TTC549 (cell line): ENCODE data around the gene LFNG.
"Not testable (repeated sequence)": the region's sequence is repeated elsewhere in the genome, so short reads cannot be mapped to it uniquely, and the experiment has no call there.

ENCODE experiments used
- FAIRE-seq: peaks from 2 replicates; lab custom pipeline; 2012; peaks lifted over from hg19 to GRCh38; lab: Jason Lieb, UNC

The LFNG gene

DNA sequence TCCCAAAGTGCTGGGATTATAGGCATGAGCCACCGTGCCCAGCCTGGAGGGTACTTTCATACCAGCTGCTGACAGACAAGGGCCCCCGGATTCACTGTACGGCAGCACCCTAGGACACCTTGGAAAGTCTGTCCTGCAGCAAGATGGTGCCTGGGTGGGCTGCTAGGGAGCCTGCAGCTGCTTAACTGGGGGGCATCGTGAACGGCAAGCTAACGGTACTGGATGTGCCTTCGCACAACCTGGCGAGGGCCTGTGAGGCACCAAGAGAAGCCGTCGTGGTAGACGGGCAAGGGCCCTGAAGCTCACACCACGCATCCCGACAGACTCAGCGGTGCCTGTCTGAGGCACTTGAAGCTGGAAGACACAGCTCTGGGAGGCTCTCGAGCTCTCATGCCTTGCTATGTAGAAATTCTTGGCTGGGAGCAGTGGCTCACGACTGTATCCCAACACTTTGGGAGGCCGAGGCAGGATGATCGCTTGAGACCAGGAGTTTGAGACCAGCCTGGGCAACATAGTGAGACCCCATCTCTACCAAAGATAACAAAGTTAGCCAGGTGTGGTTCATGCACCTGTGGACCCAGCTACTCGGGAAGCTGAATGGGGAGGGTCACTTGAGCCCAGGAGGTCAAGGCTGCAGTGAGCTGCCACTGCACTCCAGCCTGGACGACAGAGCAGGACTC is 26.3 kb downstream of the LFNG start:
- no peak for FAIRE-seq

DNA sequence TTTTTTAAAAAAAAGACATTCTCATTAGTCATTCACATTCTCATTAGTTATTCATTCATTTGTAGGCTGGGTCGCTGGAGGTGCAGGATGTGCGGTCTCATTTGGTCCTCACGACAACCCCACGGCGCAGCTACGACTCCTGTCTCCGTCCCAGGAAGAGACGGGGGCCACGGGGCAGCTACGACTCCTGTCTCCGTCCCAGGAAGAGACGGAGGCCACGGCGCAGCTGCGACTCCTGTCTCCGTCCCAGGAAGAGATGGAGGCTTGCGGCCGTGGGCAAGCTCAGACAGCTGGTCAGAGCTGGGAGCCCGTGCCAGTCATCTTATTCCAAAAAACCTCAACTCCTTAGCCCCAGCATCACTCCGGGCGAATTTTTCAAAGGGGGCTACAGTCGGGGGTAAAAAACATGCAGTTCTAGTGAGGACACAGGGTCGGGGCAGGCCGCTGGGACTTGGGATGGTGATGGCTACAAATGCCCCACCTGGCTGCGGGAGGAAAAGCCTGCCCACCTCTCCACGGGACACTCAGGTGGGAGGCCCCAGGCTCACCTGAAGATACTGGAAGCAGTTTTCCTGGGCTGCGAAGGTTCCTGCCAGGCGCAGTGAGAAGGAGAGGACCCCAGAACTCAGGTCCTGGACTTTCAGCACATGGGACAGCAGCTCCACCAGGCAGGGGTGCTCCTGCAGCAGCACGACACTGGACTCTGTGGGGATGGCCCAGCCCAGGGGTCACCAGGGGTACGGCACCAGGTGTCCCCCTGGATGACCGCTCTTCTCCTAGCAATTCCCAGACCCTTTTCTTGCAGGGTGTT is 27.4 kb downstream of the LFNG start:
- FAIRE-seq = no peak

DNA sequence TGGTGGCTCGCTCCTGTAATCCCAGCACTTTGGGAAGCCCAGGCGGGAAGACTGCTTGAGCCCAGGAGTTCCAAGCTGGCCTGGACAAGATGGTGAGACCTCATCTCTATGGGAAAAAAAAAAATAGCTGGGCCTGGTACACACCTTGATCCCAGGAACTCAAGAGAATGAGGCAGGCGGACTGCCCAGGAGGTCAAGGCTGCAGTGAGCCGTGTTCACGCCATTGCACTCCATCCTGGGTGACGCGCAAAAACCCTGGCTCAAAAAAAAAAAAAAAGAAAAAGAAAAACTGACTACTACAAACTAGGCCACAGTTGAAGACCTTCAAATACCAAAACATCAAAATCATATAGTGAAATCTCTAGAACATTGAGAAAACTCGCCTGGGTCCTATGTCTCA is 31.8 kb downstream of the LFNG start:
- FAIRE-seq = no peak

DNA sequence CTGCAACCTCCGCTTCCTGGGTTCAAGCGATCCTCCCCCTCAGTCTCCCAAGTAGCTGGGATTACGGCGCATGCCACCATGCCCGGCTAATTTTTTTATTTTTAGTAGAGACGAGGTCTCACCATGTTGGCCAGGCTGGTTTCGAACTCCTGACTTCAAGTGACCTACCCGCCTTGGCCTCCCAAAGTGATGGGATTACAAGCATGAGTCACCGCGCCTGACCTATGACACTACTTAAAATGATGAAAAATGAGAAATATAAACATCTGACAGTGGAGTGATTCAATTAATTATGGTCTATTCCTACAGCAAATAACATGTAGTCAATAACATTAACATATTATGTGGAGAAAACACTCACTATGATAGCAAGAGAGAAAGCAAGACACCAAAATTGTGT is 33.5 kb downstream of the LFNG start:
- no peak for FAIRE-seq

DNA sequence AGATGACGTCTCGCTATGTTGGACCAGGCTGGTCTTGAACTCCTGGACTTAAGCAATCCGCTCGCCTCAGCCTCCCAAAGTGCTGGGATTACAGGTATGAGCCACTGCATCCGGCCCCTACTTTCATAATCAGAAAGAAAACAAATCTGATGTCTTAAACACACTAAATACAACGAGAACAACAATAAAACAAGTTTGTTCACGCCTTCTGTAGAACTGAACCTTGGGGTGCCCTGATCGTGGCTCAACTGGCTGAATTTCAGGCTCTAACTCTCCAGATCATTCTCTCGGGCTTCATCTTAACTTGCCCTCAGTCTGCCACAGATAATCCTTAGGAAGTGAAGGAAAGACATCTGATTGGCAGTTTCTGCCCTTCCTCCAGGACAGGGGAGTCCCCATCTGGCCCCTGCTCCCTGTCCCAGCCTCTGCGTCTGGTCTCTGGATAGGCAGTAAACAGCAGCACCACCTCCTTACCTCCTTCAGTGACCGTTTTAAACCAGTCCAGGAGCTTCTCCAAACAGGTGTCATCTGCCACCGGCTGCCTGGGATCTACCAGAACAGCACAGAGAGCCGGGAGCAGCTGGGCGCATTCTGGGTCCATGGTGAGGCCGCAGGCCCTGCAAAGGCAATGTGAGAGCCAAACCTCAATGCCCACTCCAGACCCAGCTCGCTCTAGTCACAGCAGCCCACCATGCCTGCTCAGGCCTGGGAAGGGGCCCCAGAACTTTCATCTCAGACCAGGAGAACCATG is 34.4 kb downstream of the LFNG start:
- FAIRE-seq = no peak

DNA sequence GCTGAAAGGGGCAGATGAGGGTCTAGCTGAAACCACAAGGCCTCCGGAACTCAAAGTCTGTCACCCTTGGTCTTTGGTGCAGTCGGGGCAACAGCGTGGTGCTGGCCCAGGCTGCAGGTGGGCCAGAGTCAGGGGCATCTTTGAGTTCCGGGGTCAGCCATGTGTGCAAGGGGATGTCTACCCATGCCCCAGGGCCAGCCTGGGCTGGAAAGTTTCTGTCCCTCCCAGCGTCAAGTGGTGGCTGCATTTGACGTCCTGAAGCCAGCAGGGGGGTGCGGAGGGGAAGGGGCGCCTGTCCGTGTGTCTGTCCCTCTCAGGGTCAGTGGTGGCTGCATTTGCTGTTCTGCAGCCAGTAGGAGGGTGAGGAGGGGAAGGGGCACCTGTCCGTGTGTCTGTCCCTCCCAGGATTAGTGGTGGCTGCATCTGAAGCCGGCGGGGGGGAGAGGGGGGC is 35.1 kb downstream of the LFNG start:
- no peak for FAIRE-seq

DNA sequence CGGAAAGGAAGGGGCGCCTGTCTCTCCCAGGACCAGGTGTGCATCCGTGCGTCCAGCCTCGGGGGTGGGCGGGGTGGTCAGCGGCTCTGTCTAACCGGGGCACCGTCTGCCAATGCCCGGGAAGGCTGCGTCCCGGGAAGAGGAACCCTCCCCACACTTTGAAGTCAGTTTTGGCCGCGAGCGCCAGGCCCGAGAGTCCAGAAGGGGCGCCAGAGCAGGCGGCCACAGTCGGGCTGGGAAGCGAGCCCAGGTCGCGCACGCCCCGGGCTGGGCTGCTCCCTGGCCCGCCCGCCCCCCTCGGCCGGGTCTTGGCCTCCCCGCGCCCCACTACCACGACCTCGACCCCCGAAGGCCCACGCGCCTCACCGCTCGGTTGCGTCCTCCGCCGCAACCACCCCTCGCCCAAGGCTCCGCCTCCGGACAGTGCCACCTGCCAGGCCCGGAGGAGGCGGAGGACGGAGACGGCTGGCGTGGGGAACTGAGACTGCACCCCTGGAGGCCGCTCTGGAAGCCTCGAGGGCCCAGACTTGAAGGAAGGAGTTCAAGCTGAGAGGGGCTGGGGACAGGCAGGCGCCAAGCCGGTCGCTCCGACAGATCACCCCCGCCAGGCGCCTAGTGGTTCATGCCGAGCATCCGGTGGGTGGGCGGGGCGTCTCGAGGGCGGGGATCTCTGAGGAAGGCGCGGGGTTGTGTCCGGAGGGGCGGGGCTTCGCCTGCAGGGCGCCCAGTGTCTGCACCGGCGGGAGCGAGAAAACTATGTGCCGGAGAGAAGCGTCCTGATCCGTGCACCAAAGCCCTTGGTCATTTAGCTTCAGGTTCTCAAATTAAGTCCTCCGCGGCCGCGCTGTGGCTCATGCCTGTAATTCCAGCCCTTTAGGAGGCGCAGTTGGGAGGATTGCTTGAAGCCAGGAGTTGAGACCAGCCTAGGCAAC is 35.8 kb downstream of the LFNG start, which contains the start of gene BRAT1:
BRAT1 (minus strand) TSS at position 404 of the 932 bp plus-strand sequence. CDS start 1,093 bp downstream, outside the sequence.
- FAIRE-seq = no peak

DNA sequence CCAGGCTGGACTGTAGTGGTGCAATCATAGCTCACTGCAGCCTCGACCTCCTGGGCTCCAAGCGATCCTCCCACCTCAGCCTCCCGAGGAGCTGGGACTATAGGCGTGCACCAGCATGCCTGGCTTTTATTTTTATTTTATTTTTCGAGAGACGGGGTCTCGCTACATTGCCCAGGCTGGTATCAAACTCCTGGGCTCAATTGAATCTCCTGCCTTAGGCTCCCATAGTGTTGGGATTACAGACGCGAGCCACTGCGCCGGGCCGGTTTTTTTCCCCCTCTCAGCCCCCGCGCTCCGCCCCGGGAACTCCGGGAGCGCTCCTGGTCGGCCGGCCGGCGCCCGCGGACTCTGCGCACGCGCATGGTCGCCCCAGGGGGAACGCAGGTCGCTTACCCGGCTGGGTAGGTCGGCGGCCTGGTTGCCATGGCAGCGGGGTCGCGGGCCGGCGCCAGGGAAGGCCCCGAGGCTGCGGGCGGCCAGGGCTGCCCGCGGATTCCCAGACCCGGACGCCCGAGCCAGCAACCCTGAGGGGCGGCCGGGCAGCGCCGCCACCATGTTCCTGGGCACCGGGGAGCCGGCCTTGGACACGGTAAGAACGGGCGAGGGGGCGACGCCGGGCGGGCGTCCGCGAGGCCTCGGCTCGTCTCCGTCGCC is 39.2 kb downstream of the LFNG start, which contains the start of gene IQCE:
IQCE (plus strand) TSS at position 351 of the 654 bp plus-strand sequence; CDS start at position 554, 203 bp downstream.
- no peak for FAIRE-seq

DNA sequence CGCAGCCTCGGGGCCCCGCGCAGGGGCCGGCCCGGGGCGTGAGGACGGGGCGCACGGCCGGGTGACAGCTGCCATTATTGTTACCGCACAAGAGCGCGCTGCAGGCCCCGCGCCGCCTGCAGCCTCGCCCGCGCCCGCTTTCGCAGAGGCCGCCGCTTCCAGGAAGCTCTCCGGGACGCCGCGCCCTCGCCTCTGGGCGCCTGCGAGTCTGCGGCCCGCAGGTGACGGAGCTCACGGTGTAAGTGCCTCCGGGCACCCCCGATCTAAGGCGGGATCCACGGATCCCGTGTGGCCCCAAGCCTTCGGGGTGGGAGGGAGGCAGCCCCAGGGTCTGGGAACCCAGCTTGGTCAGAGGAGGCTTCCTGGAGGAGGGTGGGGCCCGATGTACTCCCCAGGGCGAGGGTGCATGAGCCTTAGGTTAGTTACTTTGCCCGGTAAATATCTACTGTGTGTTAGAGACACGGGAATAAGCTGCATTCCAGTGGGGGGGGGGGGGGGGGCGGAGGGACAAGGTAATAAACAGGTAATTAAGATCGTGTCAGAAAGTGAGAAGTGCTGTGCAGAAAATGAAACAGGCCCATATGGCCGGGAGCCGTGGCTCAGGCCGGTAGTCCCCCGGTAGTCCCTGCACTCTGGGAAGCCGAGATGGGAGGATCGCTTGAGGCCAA is 39.8 kb downstream of the LFNG start:
- FAIRE-seq = no peak

DNA sequence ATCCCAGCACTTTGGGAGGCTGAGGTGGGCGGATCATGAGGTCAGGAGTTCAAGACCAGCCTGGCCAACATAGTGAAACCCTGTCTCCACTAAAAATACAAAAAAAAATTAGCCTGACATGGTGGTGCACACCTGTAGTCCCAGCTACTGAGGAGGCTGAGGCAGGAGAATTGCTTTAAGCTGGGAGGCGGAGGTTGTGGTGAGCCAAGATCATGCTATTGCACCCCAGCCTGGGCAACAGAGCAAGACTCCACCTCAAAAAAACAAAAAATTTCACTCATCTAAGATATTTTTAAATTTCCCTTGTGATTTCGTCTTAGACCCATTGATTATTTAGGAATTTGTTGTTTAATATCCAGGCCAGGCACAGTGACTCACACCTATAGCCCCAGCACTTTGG is 44.4 kb downstream of the LFNG start:
- not testable (repeated sequence) for FAIRE-seq

DNA sequence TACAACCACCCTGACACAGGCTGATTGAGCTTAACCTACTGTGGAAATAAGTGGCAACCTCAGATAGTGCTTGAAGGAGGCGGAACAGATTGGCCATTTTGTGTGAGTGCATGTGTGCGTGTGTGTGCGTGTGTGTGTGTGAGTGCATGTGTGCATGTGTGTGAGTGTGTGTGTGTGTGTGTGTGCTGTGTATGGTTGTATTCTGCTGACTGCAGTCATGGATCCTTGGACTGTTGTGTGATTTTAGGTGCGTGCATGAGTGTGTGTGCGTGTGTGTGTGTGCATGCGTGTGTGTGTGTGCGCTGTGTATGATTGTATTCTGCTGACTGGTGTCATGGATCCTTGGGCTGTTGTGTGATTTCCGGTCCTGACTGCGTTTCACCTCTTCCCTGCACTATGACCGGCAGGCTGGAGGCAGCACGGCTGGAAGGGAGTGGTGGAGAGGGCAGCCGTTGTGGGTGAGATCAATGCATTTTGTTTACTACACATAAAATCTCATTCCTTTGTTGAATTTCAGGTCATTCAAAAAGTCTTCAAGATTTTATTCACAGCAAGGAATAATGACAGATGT is 45.5 kb downstream of the LFNG start:
- no peak for FAIRE-seq

DNA sequence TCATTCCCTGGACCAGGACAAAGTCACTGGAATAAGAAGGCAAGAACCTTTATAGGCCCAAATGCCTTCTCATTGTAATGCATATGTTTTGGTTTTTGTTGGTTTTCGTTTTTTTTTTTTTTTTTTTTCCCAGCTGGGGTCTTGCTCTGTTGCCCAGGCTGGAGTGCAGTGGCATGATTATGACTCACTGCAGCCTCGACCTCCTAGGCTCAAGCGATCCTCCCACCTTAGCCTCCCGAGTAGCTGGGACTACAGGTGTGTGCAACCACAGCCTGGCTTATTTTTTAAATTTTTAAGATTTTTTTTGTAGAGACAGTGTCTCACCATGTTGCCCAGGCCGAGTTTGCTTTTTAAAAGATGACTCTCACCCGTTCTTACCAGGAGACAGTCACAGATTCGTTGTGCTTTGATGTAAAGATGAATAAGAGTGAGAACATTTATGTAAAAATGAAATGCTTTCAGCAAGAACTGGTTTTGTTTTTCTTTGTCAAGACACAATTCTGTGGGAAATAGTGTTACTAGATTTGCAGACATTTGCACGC is 46.8 kb downstream of the LFNG start:
- no peak for FAIRE-seq

DNA sequence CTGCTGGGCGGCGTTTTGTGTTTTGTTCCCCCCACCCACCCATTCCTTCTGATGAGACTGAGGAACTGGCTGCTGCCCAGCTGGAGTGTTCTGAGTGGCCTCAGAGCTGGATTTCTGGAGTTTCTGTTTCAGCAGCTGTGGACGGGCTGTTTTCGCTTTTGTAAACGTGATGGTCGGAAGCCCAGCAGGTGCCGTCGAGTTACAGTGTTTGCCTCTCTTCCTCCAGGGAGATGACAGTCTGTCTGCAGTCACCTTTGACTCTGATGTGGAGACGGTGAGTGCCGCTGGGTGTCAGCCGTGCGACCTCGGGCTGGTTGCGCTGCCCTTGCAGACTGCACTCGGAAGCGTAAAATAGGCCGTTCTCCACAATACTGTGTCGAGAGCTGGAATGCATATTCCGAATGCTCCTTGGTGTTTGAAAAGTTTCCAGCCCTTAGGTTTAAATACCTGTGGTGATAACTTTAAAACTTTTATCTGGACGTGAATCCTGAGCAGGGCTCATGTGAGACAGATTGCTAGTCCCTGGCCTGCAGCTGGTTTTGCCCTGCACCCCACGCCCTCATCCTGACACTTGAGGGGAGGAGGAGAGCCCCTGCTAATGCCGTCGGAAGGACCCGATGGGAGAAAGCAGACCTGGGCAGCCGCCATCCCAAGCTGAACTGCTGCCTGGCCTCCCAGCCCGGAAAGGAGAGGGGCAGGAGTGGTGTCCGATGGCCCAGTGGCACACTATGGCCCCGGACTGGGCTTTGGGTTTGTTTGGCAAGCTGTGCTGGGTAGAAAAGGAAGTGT is 47.5 kb downstream of the LFNG start:
- FAIRE-seq = no peak

DNA sequence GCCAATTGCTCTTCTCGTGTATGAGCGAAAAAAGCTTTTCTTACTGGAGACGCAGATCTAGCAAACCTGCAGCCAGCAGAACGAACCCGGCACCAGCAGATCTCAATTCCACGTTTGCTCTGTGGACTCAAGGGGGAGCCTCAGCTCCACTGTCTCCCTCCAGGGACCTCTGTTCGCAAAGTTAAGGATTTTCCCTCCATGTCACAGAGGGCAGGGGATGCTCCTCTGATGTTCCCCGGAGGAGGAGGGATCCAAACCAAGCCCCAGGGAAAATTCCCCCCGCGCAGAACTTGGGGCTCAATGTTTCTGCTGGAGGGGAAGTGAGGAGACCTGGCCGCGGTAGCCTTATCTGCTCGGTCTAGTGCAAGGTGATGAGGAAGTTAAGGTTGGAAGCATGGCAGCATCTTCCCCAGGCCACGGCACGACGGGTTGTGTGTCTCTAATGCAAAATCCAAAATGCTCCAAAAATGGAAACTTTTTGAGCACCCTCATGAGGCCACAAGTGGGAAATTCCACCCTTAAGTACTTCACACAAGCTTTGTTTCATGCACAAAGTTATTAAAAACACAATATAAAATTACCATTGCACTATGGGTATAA is 48.2 kb downstream of the LFNG start:
- FAIRE-seq = no peak

DNA sequence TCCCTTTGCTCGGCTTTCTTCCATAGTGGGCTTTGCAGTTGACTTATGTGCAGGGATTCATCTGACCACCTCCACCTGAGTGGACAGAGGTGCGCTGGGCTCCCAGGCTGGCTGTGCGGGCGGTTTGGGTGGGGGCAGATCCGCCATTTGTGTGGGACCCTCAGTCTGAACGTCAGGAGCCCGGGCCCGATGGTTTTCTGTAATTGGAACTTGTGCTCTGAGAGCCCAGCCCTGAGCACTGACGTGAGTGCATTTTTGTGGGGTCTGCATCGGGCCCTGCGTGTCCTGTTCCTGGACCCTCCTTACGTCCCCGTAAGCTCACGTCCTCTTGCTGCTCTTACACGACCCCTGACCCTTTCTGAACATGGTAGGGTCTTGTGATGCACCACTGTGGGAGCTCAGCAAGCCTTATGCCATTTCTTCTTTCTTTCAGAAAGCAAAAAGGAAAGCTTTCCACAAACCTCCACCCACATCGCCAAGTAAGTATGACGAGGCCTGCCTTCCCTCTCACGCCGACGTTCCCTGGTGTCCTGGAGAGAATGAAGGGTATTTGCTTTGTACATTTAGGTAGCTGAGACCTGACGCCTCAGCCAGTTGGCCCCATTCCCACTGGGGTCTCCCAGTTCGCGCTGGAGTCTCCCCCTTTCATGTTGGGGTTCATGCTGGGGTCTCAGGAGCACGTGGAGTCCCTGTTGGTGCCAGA is 49.1 kb downstream of the LFNG start:
- FAIRE-seq = no peak

DNA sequence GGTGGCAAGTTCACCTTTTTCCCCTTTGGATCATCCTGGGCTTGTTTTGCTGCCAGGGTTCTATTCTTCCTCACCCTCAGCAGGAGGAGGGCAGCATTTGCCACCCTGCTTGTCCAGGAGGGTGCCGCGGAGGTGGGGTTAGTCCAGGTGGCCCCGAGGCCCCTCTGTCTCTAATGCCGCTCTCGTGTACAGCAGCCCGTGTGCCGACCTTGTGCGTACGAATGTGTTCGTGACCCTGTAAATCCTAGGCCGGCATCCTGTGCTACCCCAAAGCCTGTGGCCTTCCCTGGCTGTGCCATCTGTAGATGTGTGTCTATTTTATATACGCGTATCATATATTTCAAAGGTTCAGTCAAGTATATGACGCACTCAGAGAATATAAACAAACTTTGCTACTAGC is 49.8 kb downstream of the LFNG start:
- FAIRE-seq = no peak

DNA sequence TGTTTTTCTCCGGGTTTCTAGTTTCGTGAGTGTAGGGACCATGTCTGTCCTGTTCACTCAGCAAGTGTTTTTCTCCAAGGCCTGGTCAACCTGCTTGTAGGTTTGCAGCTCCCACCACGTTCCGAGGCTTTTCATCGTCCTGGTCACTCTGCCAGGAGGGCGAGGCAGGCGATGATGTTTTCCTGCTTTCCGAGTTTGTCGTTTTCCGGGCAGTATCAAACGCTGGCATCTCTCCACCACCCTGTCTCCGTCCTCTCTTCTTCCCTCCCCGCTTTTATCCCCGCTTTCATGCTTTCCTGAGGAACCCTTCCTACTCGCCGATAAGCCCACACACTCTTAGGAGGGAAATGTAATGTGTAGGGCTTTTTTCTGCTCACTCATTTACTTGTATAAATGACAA is 50.4 kb downstream of the LFNG start:
- FAIRE-seq = no peak

DNA sequence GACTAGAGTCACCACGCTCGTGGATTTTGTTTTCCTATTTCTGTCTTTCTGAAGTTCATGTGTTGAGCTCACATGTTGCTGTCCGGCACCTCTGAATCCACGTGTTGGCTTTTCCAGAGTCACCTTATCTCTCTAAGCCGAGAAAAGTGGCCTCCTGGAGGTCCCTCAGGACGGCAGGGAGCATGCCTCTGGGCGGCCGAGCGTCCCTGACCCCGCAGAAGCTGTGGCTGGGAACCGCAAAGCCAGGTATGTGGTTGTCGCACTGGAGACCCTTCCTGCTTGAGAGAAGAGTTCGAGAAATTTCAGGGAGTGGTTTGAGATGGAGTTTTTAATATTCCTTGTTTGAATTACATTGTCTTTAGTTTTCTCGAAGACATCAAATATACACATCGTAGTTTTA is 51.8 kb downstream of the LFNG start:
- no peak for FAIRE-seq
